Measurements from ENCODE around the gene PGS1.

DNA sequence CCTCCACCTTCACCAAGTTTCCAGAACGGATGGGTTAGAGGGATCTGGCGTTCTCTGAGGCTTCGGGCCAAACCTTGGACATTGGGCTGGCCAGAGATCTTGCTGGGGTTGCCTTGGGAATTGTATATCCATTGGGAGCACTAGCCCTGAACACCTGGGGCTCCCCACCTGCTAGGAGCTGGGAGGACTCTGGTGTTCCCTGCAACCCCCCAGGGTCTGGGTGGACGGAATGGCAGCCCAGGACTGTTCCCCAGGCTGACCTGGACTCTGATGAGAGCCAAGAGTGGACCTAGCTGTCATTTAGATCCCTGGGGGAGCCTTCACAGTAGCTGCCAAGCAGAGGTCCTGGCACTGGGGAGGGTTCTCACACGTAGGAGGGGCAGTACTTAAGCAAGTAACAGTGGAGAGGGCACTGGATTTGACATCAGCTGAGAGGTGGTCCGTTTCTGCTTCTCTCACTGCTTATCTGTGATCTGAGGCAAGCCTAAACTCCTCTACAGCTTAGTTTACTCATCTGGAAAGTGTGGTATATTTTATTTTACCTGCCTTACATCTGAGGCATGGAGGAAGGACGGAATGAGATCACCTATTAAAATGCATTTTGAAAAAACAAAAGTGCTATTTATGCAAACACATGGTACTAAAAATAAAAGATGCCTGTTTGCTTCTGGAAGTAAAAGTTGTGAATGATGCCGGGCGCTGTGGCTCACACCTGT is 30.2 kb upstream of the PGS1 start:
- TF ChIP-seq POLR2A (IDR thresholded peaks at IDR 0.05; ENCODE audit: low read depth), result no peak
- TF ChIP-seq, protein P1, sequence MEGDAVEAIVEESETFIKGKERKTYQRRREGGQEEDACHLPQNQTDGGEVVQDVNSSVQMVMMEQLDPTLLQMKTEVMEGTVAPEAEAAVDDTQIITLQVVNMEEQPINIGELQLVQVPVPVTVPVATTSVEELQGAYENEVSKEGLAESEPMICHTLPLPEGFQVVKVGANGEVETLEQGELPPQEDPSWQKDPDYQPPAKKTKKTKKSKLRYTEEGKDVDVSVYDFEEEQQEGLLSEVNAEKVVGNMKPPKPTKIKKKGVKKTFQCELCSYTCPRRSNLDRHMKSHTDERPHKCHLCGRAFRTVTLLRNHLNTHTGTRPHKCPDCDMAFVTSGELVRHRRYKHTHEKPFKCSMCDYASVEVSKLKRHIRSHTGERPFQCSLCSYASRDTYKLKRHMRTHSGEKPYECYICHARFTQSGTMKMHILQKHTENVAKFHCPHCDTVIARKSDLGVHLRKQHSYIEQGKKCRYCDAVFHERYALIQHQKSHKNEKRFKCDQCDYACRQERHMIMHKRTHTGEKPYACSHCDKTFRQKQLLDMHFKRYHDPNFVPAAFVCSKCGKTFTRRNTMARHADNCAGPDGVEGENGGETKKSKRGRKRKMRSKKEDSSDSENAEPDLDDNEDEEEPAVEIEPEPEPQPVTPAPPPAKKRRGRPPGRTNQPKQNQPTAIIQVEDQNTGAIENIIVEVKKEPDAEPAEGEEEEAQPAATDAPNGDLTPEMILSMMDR (IDR thresholded peaks at IDR 0.05), result no peak

All from esophagus muscularis mucosa (tissue), 3 donors.